GM04504 (cell line): ENCODE results near the gene PPM1B.
A peak's percentile ranks its signal among the peaks of the same experiment; 100 is the strongest.
"Not testable (repeated sequence)": the region's sequence is repeated elsewhere in the genome, so short reads cannot be mapped to it uniquely, and the experiment has no call there.

Experiments used
- DNase-seq: peaks from one replicate; pipeline ENCODE4 v3.0.0-alpha.2; 2012; ENCODE audit warnings: low read depth

The PPM1B gene

GRCh38 chr2:44254023-44254422 is 85.3 kb downstream of the PPM1B start:
- DNase-seq, result no peak

- not testable (repeated sequence) for DNase-seq
These were observed 87.0 kb downstream of the PPM1B start for GRCh38 chr2:44255704-44256103.

- DNase-seq, result not testable (repeated sequence)
These were observed 89.1 kb downstream of the PPM1B start for GRCh38 chr2:44257802-44258201.

GRCh38 chr2:44267269-44267795 is 98.7 kb downstream of the PPM1B start:
- DNase-seq, result no peak

- DNase-seq, result peak; percentile 26
These were observed 99.3 kb downstream of the PPM1B start for GRCh38 chr2:44267796-44268648.

GRCh38 chr2:44269831-44270230 is 101.2 kb downstream of the PPM1B start:
- DNase-seq, result no peak

GRCh38 chr2:44271296-44271695 is 102.6 kb downstream of the PPM1B start:
- DNase-seq, result no peak

GRCh38 chr2:44273076-44273475 is 104.4 kb downstream of the PPM1B start:
- no peak for DNase-seq

- DNase-seq, result no peak
These were observed 104.9 kb downstream of the PPM1B start for GRCh38 chr2:44273596-44273995.

- peak; percentile 38 for DNase-seq
These were observed 107.2 kb downstream of the PPM1B start for GRCh38 chr2:44275927-44276303.

- DNase-seq, result no peak
These were observed 108.9 kb downstream of the PPM1B start for GRCh38 chr2:44277541-44277940.

- no peak for DNase-seq
These were observed 112.2 kb downstream of the PPM1B start for GRCh38 chr2:44280869-44281268.
